GM18502 (cell line): Measurements from ENCODE around the gene PDE4D.

Source experiments
- ATAC-seq: cut with Tn5 transposase; IDR thresholded peaks from one replicate; pipeline ENCODE4 v1.9.1; 2021; ENCODE audit warnings: mild to moderate bottlenecking; ENCODE audit not compliant: unreplicated experiment, poor library complexity

Gene PDE4D

DNA sequence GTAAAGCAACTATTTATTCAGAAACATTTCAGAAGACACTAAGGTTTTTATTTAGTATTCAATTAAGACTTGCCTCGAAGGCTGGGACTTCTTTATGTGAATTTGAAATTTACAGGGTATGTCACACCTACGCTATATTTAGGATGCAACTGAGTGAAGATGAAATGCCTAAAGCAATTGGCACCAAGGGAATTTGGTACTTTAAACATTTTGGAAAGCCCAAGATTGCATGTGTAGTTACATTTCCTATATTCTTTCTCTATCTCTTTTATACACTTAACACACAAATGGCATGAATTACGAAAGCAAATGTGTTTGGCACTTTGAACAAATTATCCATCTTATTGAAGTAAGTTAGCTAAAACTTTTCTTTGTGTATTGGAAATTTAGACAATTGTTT, 633.3 kb downstream of the PDE4D start:
- ATAC-seq, result no peak

- ATAC-seq, result no peak
These were observed 634.3 kb downstream of the PDE4D start for GRCh38 chr5:59259237-59259636.

DNA sequence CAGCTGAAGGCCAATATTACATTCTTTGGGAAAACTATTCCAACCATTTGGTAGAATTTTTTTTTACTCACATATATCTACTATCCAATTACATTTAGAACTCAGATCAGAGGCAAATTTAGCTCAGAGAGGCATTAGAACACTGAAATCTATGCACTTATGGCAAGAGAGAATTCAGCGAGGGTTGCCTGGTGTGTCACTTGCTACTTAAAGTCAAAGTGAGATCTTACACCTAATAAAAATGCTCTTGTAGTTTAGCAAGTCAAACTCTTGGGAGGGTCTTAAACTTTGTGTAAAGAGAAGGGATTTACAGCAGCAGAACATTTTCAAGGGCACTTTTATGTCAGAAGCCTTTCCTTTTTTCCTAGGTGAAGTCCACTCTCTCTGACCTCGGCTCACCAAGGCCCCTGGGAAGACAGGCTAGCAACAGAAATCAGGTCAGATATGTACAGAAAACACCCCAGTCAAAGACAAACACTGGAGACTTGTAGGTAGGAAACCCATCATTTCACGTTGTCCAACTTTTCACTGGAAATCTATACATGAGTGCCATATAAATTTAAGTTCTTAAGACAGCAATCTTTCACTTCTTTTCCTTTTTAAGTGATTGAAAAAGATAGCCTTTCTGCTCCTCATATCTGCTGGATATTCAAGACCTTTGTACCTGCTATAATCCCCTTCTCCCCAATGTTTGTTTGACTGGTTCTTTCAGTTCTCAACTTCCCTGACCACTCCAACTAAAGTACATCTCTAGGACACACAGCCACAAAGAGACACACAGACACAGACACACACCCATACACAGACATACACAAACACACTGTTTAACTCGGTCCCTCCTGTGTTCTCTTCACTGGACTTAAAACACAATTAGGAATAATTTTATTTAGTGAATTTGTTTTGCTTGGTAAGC, 635.8 kb downstream of the PDE4D start:
- no peak for ATAC-seq

- ATAC-seq, result no peak
These were observed 637.2 kb downstream of the PDE4D start for GRCh38 chr5:59256331-59256730.

DNA sequence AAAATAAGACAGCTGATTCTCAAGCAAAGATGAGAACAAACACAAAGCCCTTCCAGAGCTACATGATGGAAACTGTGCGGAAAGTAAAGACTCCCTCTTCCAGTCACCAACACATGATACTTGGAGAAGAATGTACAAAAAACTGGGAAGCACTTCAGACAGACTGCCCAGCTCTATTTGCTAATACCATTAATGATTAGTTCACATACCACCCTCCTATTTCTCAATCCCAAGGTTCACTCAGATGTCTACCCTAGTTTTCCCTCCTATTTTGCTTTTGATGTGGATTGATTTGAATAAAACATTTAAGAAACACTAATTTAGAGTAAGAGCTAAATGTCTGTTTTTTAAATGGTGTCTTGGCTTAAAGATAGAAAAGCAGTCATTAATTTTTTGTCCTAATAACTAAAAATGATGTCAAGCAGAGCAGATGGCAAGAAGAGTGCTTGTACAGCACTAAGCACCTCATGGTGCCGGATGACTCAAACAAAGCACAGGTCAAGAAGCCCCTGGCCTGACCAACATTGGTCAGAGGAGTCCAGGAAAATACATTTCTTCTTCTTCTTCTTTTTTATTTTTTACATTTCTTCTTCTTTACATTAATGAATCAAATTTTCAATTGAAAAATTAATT, 639.4 kb downstream of the PDE4D start:
- ATAC-seq, result no peak

- ATAC-seq, result no peak
These were observed 639.9 kb downstream of the PDE4D start for GRCh38 chr5:59253625-59254024.

DNA sequence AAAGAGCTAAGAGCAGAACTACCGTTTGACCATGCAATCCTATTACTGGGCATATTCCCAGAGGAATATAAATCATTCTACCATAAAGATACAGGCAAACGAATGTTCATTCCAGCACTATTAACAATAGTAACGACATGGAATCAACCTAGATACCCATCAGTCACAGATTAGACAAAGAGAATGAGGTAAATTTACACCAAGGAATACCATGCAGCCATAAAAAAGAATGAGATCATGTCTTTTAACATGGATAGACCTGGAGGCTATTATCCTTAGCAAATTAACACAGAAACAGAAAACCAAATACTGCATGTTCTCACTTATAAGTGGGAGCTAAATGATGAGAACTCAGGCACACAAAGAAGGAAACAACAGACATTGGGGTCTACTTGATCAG, 641.9 kb downstream of the PDE4D start:
- ATAC-seq, result no peak

DNA sequence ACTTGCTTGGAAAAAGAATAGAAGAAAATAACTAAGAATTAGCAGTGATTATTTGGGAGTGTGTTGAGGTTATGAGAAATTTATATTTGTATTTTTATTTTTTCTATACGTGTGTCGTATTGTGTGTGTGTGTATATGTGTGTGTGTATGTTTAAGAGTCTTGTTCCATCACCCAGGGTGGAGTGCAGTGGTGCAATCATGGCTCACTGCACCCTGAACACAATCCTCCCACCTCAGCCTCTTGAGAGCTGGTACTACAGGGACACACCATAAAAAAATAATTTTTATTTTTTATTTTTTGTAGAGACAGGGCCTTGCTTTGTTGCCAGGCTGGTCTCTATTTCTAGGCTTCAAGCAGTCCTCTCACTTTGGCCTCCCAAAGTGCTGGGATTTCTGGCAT, 643.8 kb downstream of the PDE4D start:
- no peak for ATAC-seq

DNA sequence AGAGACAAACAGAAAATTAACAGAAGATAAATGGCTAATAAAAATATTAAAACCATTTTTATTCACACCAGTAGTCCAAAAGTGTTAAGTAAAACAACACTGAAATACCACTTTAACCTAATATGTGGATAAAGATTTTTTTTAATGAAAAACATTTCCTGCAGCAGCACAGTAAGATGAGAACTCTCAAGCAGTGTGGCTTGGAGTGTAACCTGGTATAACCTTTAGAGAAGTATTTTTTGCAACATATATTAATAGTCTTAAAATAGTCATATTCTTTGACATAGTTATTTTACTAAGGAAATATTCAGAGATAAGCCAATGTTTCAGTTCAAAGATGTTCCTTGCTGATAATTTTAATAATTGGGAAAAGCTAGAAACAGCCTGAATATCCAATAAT, 644.4 kb downstream of the PDE4D start:
- no peak for ATAC-seq

DNA sequence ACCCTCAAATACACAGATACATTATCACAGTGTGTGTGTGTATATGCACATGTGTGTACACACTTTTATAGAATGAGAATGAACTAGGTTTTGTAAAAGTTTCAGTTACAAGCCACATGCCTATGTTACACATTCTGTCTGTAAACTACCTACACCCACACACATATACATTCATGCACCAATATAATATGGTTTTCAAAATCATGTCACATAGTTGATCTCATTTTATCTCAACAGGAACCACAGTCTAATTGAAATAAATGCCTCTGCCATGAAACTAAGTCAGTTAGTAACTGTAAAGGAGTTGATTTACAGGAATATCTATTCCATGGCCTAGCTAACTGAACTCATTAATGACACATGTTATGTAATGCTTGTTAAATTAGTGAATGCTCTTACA, 646.6 kb downstream of the PDE4D start:
- no peak for ATAC-seq

- no peak for ATAC-seq
These were observed 647.2 kb downstream of the PDE4D start for GRCh38 chr5:59246145-59246869.

DNA sequence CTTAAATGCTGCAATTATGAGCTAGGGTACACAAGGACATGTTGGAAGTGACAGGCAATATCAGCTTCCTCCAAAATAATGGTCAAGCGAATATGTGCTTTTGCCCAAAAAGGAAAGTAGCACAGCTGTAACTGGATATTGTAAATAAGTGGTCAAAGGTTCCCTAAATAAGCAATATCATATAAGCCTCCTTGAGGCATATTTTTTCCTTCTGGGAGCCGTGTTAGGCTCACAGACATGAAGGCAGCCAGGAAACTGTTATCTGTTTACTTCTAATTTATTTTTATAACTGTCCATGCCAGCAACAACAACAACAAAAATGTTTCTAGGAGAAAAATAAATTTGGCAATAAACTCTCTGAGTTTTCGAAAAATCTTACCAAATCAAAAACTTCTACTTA, 648.3 kb downstream of the PDE4D start:
- no peak for ATAC-seq

DNA sequence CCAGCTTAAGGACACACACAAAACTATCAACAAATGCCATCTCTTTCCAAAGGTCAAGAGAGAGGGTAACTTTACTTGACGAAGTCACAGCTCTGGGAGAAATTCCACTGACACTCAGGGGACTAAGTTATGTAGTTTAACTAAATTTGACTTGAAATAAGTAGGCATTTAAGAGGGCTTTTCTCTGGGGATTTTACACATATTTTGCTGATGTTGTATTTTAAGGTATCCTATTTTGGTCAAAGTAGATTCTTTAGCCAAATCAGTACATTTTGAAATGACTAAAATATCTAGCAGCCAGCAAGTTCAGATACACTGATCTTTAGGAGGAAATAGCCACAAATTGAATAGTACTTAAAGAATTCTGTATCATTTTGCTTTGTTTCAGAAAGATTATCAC, 652.0 kb downstream of the PDE4D start:
- ATAC-seq, result no peak

DNA sequence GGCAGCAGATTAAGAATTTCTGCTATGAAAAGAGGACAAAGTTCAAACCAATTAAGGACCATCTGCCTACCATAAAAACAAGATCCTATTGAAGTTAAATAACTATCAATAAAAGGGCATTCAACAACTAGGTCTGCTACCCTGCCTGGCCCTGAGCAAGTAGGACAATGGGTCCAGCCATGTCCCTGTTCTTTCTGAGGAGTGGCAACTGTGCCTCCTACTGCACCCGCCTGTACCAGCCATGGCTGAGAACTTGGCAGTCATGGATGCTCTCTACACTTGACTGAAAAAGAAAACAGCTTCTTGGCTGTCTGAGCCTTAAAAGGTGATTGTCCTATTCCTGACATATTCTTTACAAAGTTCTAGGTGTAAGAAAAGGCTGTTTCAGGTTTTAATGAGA, 652.4 kb downstream of the PDE4D start:
- ATAC-seq, result no peak

GRCh38 chr5:59238126-59238902, 655.2 kb downstream of the PDE4D start:
- ATAC-seq, result peak; percentile 78

GRCh38 chr5:59236986-59237385, 656.5 kb downstream of the PDE4D start:
- ATAC-seq, result no peak

GRCh38 chr5:59236448-59236847, 657.1 kb downstream of the PDE4D start:
- no peak for ATAC-seq

DNA sequence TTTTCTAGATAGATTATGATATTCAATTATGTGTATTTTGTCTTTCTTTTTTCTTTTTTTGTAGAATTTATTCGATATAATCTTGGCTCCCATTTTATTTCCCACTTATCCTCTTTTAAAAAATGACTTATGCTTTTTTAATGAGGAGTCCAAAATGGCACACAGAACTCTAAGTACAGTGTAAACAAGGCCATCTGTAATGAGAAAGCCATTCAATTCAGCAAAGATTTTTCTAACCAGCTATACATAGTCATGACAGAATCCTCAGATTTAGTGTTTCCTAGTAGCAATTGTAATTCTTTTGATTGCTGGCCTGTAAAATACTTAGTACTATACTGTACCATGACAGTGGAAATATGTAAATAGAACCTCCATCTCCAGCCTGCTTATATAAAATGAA, 659.3 kb downstream of the PDE4D start:
- no peak for ATAC-seq

DNA sequence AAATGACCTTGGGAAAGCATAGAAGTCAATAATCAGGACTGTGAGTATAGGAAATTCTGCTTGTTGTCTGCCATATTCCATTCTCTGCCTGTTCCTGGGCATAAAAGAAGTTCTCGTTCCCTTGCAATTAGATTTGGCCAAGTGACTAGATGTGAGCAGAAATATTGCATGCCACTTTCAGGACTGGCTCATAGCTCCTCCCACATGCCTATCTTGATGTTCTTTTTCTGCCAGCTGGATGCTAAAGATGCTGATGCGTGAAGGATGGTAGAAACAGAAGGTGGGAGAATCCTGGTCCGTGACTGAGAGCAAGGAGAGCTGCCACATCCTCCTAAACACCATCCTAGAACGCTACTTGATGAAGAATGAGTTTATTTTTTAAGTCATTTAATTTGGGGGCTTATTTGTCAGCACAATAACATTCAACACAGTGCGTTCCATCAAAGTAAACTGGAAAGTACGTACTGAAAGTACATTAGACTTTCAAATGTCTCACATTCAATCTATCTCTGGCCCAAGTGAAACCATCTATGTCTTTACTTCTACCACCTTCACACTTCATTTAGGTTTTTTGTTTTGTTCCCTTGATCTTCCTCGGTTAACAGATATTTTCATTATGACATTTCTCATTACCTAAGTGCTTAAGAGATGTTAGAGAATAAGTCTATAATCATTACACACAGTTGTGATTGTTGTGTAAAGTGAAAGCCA, 662.1 kb downstream of the PDE4D start:
- no peak for ATAC-seq
